GM12873 (cell line): ENCODE results near the gene SLC35B2.

Source experiments
- CTCF ChIP-seq: IDR thresholded peaks from 2 replicates; pipeline ENCODE4 v1.5.1; 2012; ENCODE audit warnings: low read depth, mild to moderate bottlenecking, moderate library complexity, low read length, control low read depth; ENCODE audit not compliant: insufficient read depth; ENCODE audit errors: missing control alignments

The SLC35B2 gene

GRCh38 chr6:44294832-44295791 is 37.8 kb upstream of the SLC35B2 start:
- no peak for TF ChIP-seq CTCF

DNA sequence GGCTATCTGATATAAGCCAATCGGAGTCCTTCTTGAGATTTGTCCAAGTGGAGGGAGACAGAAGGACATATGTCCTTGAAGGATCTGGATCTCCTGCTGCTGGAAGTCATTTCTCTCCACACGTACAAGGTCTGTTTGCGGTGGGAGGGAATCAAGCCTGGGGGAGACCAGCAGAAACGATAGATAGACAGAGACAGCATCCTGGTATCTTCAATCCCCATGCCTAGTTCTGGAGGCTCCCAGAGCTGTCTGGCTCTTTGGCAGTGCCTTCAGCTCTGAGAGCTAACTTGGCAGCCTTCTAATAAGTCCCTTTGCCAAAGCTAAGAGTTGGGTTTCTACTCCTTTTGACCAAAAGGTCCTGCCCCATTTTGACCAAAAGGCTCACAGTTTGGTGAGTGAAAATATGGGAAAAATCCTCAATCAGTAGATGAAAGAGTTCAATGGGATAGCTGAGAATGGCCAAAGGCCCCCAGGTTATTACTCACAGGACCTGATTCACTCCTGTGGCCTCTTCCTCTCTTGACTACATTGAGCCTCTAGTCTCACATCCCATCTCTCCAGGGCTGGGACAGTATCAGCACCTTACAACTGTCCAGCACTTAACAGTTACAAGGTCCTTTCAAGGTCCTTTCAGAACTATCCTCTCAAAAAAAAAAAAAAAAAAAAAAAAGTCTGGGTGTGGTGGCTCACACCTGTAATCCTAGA is 35.5 kb upstream of the SLC35B2 start:
- TF ChIP-seq CTCF, result no peak

DNA sequence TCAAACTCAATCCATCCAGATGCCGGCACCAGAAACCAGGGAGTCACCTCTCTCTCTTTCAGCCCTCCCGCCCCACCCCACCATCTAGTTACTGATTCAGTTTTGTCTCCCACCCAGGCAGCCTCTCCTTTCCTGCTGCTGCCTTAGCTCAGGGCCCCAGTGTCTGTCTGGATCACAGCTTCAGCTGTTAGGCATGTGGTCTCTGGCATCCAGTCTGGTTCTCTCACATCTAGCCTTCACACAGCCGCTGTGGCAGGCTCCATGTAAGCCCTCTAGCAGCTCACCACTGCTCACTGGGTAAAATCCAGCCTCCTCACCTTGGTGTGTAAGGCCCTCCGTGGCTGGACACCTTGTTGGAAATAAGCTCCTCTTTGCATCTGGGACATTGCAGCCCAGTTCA is 34.5 kb upstream of the SLC35B2 start:
- TF ChIP-seq CTCF, result no peak

DNA sequence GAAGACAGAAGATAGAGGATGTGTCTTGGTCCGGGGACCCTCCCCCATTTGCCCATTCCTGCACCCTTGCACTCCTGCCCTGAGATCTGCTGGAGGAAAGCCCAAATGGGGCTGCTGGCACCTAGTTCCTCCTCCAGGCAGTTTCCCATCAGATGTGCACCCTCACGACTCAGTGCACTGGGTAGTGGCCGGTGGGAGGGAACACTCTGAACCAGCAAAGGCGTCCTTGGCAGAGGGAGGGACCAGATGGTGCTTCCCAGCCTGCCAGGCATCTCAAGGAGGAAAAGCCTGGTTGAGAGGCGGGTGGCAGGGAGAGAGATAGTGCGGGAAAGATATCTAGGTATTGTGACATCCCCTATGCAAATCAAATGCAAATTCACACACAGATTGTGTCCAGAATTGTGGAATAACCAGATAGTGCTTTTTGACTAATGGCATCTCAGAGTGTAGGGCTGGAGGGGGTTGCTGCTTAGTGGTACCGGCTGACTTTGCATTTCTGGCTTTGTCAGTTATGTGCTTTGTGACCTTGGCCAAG is 32.5 kb upstream of the SLC35B2 start:
- no peak for TF ChIP-seq CTCF

DNA sequence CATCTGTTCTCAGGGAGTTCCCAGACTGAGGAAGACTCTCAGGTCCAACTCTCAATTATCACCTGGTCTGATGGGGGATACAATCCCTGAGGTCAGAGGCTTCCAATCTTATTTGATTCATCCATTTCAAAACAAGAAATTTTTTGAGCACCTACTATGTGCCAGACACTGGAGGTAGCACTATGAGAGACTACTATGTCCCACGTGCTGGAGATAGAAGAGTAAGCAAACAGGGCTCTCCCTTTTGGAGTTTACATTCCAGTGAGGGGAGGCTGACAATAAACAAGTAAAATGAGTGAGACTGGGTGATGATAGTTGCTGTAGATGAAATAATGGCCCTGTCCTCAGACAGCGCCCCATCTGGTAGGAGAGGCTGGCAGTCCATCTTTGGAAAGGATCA is 29.4 kb upstream of the SLC35B2 start:
- peak; percentile 12 for TF ChIP-seq CTCF

- TF ChIP-seq CTCF, result no peak
Measured at GRCh38 chr6:44286285-44286565, 28.9 kb upstream of the SLC35B2 start.

- TF ChIP-seq CTCF, result no peak
Measured at GRCh38 chr6:44285552-44286284, 28.4 kb upstream of the SLC35B2 start.
